Endothelial cell of umbilical vein (primary cell): ENCODE results near the gene UNC50. TPM values are rescaled to one million over a fixed set of nuclear protein-coding genes. Genes with fewer than 3 reads are reported as not detected.
A peak's percentile ranks its signal among the peaks of the same experiment; 100 is the strongest.

Source experiments
- BruUV-seq: library from RNA; stranded (reverse); fragments of 400-500 nt; replicated peaks from 2 replicates; lab custom pipeline; 2021; lab: Mats Ljungman, UMichigan
- CTCF ChIA-PET: fragments of 300-600, 350-600 bp; sonication (Branson Sonifier 250); formaldehyde crosslinking; loops from one replicate; lab custom pipeline; 2021; ENCODE audit warnings: antibody characterized with exemption, inconsistent platforms; lab: Charles Lee
- POLR2A ChIA-PET: fragments of 300-600, 350-600 bp; sonication (Branson Sonifier 250); formaldehyde crosslinking; loops from one replicate; lab custom pipeline; 2021; ENCODE audit warnings: antibody characterized with exemption, inconsistent platforms; lab: Charles Lee
- DNase-seq: peaks from one replicate; pipeline ENCODE4 v3.0.0-alpha.2; 2011; ENCODE audit warnings: low read depth, low spot score
- FAIRE-seq: peaks from 2 replicates; lab custom pipeline; 2011; peaks lifted over from hg19 to GRCh38; lab: Jason Lieb, UNC
- H2AFZ ChIP-seq: 2 replicates; pipeline ENCODE4 v1.6.0; 2012; ENCODE audit warnings: low read depth, low read length, control low read depth, inconsistent platforms
- H3K27ac ChIP-seq: 2 replicates; pipeline ENCODE4 v1.5.1; 2011; ENCODE audit warnings: low read depth, mild to moderate bottlenecking, control low read depth, low read length, moderate library complexity; ENCODE audit not compliant: insufficient read depth
- H3K27me3 ChIP-seq, 2 experiments: 2 replicates each; pipeline versions ENCODE4 v1.6.0 to v1.6.1; 2011; ENCODE audit warnings: low read length in 2 of 2, mixed read lengths in 1 of 2; ENCODE audit not compliant: control insufficient read depth in 2 of 2, insufficient read depth in 2 of 2
- H3K36me3 ChIP-seq, 2 experiments: 2 replicates in 1 of 2; 3 replicates in 1 of 2; pipeline ENCODE4 v1.5.1; 2011; ENCODE audit warnings: low read length in 2 of 2, mild to moderate bottlenecking in 1 of 2, moderate library complexity in 1 of 2; ENCODE audit not compliant: control insufficient read depth in 2 of 2, insufficient read depth in 2 of 2; ENCODE audit errors: extremely low read depth in 1 of 2
- H3K4me1 ChIP-seq: 3 replicates; pipeline ENCODE4 v1.5.1; 2011; ENCODE audit warnings: mild to moderate bottlenecking, low read length; ENCODE audit not compliant: control insufficient read depth, insufficient read depth; ENCODE audit errors: extremely low read depth
- H3K4me2 ChIP-seq: 2 replicates; pipeline ENCODE4 v1.6.1; 2011; ENCODE audit warnings: low read length, control low read depth, mixed read lengths; ENCODE audit not compliant: insufficient read depth
- H3K4me3 ChIP-seq, 3 experiments: fragments of 200-600 bp in 1 of 3; sonication (generic), shearing (Covaris generic) in 1 of 3; replicated peaks in 1 of 3; 2 replicates each; pipeline ENCODE4 v1.5.1; 2011 to 2016; ENCODE audit warnings: control low read depth in 3 of 3, low read length in 3 of 3, mild to moderate bottlenecking in 2 of 3, inconsistent platforms in 1 of 3, low read depth in 1 of 3, moderate library complexity in 1 of 3; ENCODE audit not compliant: insufficient read depth in 1 of 3
- H3K79me2 ChIP-seq: 2 replicates; pipeline ENCODE4 v1.6.0; 2012; ENCODE audit warnings: low read length, inconsistent platforms; ENCODE audit not compliant: control insufficient read depth, insufficient read depth
- H3K9ac ChIP-seq: replicated peaks from 2 replicates; pipeline ENCODE3; 2011; ENCODE audit warnings: low read length, control low read depth; ENCODE audit not compliant: insufficient read depth; ENCODE audit errors: extremely low read depth
- H3K9me1 ChIP-seq: replicated peaks from 3 replicates; pipeline ENCODE4 v1.6.0; 2011; ENCODE audit warnings: mild to moderate bottlenecking, low read length; ENCODE audit not compliant: control insufficient read depth, insufficient read depth; ENCODE audit errors: extremely low read depth
- H3K9me3 ChIP-seq: replicated peaks from 2 replicates; pipeline ENCODE4 v1.5.1; 2012; ENCODE audit warnings: low read length, inconsistent platforms; ENCODE audit not compliant: control insufficient read depth, insufficient read depth
- H4K20me1 ChIP-seq: replicated peaks from 2 replicates; pipeline ENCODE3; 2011; ENCODE audit warnings: mild to moderate bottlenecking, low read length; ENCODE audit not compliant: control insufficient read depth, insufficient read depth; ENCODE audit errors: extremely low read depth
- EZH2 ChIP-seq: IDR thresholded peaks from 2 replicates; pipeline ENCODE4 v1.6.1; 2012; ENCODE audit warnings: borderline replicate concordance, low read depth, mild to moderate bottlenecking, moderate library complexity, low read length, inconsistent platforms; ENCODE audit not compliant: severe bottlenecking
- FOS ChIP-seq: IDR thresholded peaks from 2 replicates; pipeline ENCODE4 v1.6.1; 2011; ENCODE audit warnings: mild to moderate bottlenecking, low read length, moderate library complexity, borderline replicate concordance; ENCODE audit not compliant: insufficient read depth
- GATA2 ChIP-seq: IDR thresholded peaks from 2 replicates; pipeline ENCODE4 v1.7.0; 2011; ENCODE audit warnings: low read depth, mild to moderate bottlenecking, moderate library complexity, mixed read lengths, low read length; ENCODE audit not compliant: insufficient read length, insufficient read depth
- JUN ChIP-seq: IDR thresholded peaks from 2 replicates; pipeline ENCODE4 v1.6.1; 2011; ENCODE audit warnings: borderline replicate concordance, low read depth; ENCODE audit not compliant: insufficient read length, insufficient read depth
- MYC ChIP-seq: IDR thresholded peaks from one replicate; pipeline ENCODE4 v1.6.1; 2011; ENCODE audit warnings: mild to moderate bottlenecking, low read depth, low read length
- POLR2A ChIP-seq: IDR thresholded peaks from 2 replicates; pipeline ENCODE4 v1.6.1; 2012; ENCODE audit warnings: low read depth, mild to moderate bottlenecking, control low read depth, low read length
- POLR2AphosphoS5 ChIP-seq: IDR thresholded peaks from 2 replicates; pipeline ENCODE4 v1.6.1; 2012; ENCODE audit warnings: low read depth, mild to moderate bottlenecking, control low read depth, low read length, moderate library complexity; ENCODE audit not compliant: insufficient read depth
- dilution Hi-C: fragments of 300-500 bp; cut with MboI; formaldehyde crosslinking; loops from one replicate; pipeline ENCODE4 v1.15.0; 2019; ENCODE audit warnings: low sequenced_read_pairs; ENCODE audit not compliant: extremely low pct_ligation_motif_present
- intact Hi-C: fragments of 100-400 bp; cut with micrococcal nuclease; formaldehyde crosslinking; loops from one replicate; pipeline ENCODE4 v1.10.0; 2022
- polyA plus RNA-seq, 4 experiments: library from polyadenylated mRNA; depleted of rRNA in 3 of 4; stranded (reverse) in 3 of 4; unstranded in 1 of 4; fragments of >200 nt; gene quantifications; 2 replicates each; pipeline versions ENCODE4 v1.2.1 to v1.2.3, GENCODE V29; 2011 to 2012; ENCODE audit warnings: missing spikeins in 1 of 4
- total RNA-seq: library from RNA; stranded (reverse); gene quantifications from 2 replicates; pipeline ENCODE4 v1.2.3, GENCODE V29; 2021
- TF ChIP-seq, protein P1 (sequence below), 2 donors: IDR thresholded peaks; 1 replicate in 1 of 2; 2 replicates in 1 of 2; pipeline ENCODE4 v1.5.1; 2011; ENCODE audit warnings: low read length in 2 of 2, mild to moderate bottlenecking in 2 of 2, moderate library complexity in 2 of 2, control low read depth in 1 of 2, inconsistent platforms in 1 of 2, low read depth in 1 of 2; ENCODE audit not compliant: insufficient read depth in 1 of 2; ENCODE audit errors: extremely low read depth in 1 of 2
- TF ChIP-seq, protein P2 (sequence below): IDR thresholded peaks from 2 replicates; pipeline ENCODE4 v1.6.1; 2011; ENCODE audit not compliant: insufficient read depth, insufficient read length

Gene UNC50
- total and polyA plus RNA-seq, 2 donors (not counting 3 experiments of a cell fraction or from before 2014, with no cell fraction given), result 33.5 to 56.6 TPM

DNA sequence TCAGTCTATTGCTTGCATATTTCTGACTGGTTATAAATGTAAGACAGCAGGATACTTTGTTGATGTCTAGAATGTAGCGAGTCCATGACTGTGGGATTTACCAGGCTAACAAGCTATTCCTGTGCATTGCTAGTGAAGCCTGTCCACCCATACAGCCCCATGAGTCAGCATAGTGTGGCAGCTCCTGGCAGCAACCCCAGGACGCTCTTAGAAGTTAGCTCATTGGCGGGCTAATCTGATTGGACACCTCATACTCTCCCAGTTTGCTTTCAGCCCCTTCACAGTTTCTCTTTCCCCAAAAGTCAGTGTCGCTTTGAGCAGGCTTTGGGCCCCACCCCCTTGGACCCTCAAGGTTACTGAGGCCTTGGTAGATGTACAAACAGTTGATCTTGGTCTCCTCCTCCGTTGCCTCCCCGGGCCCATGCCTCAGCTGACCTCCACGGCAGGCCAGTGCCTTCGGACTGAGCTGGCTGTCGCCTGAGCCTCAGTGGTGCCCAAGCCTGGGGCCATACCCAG lies 48.1 kb upstream of the UNC50 start:
- Histone ChIP-seq H3K79me2 (no peaks in the 10 kb centered on the region), H3K9me3 (no peaks in the 10 kb centered on the region), H3K27me3 (no peaks in the 10 kb centered on the region), H3K36me3 (peaks cover 2 to 26% of the 10 kb centered on the region in 2 experiments), H3K4me3 (no peak overlapping the region), H2AFZ (no peak overlapping the region), H3K9ac (no peak overlapping the region), H4K20me1 (no peaks in the 10 kb centered on the region), H3K27ac (no peak overlapping the region), H3K4me2 (no peak overlapping the region), H3K9me1 (no peaks in the 10 kb centered on the region), H3K4me1 (no peaks in the 10 kb centered on the region)
- FAIRE-seq (peak; percentile 75), DNase-seq (peak; percentile 2)
- dilution Hi-C loops (no loop called here), intact Hi-C loops (no loop called here)
- ChIA-PET POLR2A (no interaction called here), CTCF (interaction anchor here (0.8 to 2.2 kb wide), 7 partner anchors 9 to 147 kb away, joined by 3 to 22 read pairs (median 5); no protein-coding TSS in a partner anchor)
- TF ChIP-seq, protein P1, sequence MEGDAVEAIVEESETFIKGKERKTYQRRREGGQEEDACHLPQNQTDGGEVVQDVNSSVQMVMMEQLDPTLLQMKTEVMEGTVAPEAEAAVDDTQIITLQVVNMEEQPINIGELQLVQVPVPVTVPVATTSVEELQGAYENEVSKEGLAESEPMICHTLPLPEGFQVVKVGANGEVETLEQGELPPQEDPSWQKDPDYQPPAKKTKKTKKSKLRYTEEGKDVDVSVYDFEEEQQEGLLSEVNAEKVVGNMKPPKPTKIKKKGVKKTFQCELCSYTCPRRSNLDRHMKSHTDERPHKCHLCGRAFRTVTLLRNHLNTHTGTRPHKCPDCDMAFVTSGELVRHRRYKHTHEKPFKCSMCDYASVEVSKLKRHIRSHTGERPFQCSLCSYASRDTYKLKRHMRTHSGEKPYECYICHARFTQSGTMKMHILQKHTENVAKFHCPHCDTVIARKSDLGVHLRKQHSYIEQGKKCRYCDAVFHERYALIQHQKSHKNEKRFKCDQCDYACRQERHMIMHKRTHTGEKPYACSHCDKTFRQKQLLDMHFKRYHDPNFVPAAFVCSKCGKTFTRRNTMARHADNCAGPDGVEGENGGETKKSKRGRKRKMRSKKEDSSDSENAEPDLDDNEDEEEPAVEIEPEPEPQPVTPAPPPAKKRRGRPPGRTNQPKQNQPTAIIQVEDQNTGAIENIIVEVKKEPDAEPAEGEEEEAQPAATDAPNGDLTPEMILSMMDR (IDR thresholded peaks at IDR 0.05; ENCODE audit: extremely low read depth in 1 of 2, insufficient read depth in 1 of 2, low read depth in 1 of 2, low read length in 2 of 2), result no peak
- TF ChIP-seq, protein P2, sequence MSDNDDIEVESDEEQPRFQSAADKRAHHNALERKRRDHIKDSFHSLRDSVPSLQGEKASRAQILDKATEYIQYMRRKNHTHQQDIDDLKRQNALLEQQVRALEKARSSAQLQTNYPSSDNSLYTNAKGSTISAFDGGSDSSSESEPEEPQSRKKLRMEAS, result no peak
- TF ChIP-seq POLR2A (no peak), FOS (no peak), GATA2 (no peak), JUN (no peak), EZH2 (no peak), MYC (no peak), POLR2AphosphoS5 (no peak)
- no TSS peak for BruUV-seq
